ENCODE results near the gene WDFY4.
A peak's percentile ranks its signal among the peaks of the same experiment; 100 is the strongest.

WDFY4 gene

DNA sequence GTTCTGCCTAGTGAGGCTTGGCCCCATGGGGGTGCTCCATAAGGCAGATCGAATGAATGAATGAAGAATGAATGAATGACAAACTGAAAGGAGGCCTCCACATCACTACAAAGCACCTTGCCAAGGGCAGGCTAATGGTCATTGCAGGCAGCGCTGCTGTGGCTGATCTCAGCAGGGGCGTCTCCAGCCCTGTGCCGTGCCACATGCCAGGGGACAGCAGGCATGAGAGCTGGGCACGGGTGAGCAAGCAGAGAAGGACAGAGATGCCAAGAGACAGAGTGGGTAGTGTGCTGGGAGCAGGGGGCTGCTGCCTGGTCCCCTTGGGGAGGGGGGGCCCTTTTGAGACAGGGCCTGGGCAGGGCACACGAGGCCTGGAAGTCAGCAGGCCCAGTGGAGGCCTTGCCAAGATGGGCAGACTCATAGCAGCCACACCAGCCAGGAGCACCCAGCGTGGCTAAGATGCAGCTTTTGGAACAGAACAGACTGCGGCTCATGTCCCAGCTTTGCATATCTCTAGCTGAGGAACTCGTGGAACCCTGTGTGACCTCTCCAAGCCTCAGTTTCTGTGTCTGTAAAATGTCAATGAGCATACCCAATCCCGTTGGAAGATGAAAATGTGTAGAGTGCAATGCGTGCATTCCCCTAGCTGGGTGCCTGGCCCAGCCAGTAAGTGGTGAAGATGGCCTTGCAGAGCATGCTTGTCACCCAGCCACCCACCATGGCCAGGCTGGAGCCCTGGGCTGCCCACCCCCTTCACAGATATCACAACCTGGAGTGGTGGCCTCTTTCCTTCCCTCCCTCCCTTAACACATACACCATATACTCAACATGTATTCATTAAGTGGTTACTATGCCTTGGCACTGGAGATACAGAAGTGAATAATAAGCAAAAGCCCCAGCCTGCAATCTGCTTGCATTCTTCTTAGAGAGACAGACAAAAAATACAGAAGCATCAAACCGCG is 316.0 kb downstream of the WDFY4 start:
- peaks cover 32% of the 10 kb centered on the region for H3K27me3 Mint-ChIP-seq (ENCODE audit: low read depth, poor library complexity)

DNA sequence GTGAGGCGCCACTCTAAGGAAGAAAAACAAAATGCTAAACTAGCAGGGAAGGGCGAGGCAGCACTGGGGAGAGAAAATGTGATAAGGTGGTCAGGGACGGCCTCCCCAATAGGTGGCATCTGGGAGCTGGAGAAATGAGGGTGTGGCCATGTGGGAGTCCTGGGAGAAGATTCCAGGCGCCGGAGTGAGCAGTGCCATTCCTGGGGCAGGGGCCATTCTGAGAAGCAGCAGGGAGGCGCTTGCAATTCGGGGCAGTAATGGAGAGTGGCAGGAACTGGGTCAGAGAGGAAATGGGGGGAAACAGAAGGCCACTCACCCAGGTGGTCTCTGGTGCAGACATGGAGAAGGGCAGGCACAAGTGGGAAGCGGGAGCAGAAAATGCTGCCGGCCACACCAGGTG is 316.7 kb downstream of the WDFY4 start:
- H3K27me3 Mint-ChIP-seq (ENCODE audit: low read depth, poor library complexity): peaks cover 26% of the 10 kb centered on the region
- DNase-seq: peak; percentile 25
- peak overlapping the region; percentile 39 for H3K4me3 Mint-ChIP-seq
- peaks cover 15% of the 10 kb centered on the region for H3K9me3 Mint-ChIP-seq
- H3K27ac Mint-ChIP-seq: peak overlapping the region; percentile 10
- peaks cover 29% of the 10 kb centered on the region for H3K4me1 Mint-ChIP-seq
- TF ChIP-seq, protein P1, sequence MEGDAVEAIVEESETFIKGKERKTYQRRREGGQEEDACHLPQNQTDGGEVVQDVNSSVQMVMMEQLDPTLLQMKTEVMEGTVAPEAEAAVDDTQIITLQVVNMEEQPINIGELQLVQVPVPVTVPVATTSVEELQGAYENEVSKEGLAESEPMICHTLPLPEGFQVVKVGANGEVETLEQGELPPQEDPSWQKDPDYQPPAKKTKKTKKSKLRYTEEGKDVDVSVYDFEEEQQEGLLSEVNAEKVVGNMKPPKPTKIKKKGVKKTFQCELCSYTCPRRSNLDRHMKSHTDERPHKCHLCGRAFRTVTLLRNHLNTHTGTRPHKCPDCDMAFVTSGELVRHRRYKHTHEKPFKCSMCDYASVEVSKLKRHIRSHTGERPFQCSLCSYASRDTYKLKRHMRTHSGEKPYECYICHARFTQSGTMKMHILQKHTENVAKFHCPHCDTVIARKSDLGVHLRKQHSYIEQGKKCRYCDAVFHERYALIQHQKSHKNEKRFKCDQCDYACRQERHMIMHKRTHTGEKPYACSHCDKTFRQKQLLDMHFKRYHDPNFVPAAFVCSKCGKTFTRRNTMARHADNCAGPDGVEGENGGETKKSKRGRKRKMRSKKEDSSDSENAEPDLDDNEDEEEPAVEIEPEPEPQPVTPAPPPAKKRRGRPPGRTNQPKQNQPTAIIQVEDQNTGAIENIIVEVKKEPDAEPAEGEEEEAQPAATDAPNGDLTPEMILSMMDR (IDR thresholded peaks at IDR 0.05): no peak
- no peaks in the 10 kb centered on the region for H3K36me3 Mint-ChIP-seq (ENCODE audit: low read depth)

More for the DNA sequence above, 316.0 kb downstream of the WDFY4 start:
- Mint-ChIP-seq H3K4me3 (peak overlapping the region; percentile 39), H3K27ac (peak overlapping the region; percentile 28), H3K36me3 (ENCODE audit: low read depth) (no peaks in the 10 kb centered on the region), H3K9me3 (peaks cover 18% of the 10 kb centered on the region), H3K4me1 (peaks cover 27% of the 10 kb centered on the region)
- TF ChIP-seq, protein P1 (IDR thresholded peaks at IDR 0.05): no peak
- DNase-seq: no peak

DNA sequence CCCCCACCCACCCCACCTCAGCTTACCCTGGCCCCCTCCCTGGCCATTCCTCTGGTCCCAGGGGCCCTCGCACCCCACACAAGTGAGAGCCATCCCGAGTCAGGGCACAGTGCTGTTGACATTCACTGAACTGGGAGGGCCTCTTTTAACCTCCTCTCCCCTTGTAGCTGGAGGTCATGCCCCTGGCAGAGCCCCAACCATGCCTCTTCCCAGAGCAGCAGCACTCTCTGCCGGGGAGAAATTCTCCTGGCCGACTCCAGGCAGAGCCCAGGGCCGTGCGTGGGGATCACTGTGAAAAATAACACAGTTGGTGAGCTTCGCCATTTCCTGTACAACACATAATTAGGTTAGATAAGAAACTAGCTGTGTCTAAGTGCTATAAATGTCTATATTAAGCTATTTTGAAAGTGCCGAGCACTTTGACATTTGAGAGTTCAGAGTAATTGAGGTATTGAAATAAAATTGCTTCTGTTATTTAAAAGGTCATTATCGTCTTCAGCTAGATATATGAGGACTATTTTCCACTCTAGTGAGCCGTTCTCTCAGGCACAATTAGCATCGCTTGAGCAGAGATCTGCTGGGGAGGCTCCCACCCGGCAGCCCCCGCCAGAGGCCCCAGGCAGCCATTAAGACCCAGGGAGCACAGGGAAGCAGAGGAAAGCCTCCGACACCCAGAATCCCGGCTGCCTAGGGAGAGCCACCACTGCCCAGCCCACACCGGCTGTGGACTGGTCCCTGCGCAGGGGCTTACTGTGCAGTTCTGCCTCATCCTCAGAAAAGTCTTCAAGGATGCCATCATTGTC is 317.4 kb downstream of the WDFY4 start:
- H3K9me3 Mint-ChIP-seq: peaks cover 15% of the 10 kb centered on the region
- H3K27ac Mint-ChIP-seq: peak overlapping the region; percentile 41
- H3K4me1 Mint-ChIP-seq: peaks cover 35% of the 10 kb centered on the region
- no peaks in the 10 kb centered on the region for H3K36me3 Mint-ChIP-seq (ENCODE audit: low read depth)
- peak; percentile 44 for DNase-seq
- H3K4me3 Mint-ChIP-seq: no peak overlapping the region
- H3K27me3 Mint-ChIP-seq (ENCODE audit: low read depth, poor library complexity): peaks cover 23% of the 10 kb centered on the region
- TF ChIP-seq, protein P1 (IDR thresholded peaks at IDR 0.05): no peak

DNA sequence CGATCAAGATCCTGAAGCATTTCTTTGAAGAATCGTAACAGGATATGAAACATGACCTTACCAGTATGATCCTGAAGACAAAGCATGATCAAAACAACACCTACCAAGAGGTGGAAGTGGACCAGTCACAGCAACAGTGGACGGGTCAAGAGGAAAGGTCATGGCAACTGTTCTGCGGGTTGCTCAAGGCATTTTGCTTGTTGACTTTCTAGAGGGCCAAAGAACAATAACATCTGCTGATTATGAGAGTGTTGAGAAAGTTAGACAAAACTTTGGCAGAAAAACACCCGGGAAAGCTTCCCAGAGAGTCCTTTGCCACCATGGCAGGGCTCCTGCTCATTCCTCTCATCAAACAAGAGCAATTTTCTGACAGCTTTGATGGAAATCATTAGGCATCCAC is 320.6 kb downstream of the WDFY4 start:
- Mint-ChIP-seq H3K4me3 (no peak overlapping the region), H3K27me3 (ENCODE audit: low read depth, poor library complexity) (peaks cover 7% of the 10 kb centered on the region), H3K9me3 (peaks cover 10% of the 10 kb centered on the region), H3K27ac (no peak overlapping the region), H3K36me3 (ENCODE audit: low read depth) (no peaks in the 10 kb centered on the region), H3K4me1 (peaks cover 54% of the 10 kb centered on the region)
- TF ChIP-seq, protein P1 (IDR thresholded peaks at IDR 0.05): no peak
- no peak for DNase-seq

DNA sequence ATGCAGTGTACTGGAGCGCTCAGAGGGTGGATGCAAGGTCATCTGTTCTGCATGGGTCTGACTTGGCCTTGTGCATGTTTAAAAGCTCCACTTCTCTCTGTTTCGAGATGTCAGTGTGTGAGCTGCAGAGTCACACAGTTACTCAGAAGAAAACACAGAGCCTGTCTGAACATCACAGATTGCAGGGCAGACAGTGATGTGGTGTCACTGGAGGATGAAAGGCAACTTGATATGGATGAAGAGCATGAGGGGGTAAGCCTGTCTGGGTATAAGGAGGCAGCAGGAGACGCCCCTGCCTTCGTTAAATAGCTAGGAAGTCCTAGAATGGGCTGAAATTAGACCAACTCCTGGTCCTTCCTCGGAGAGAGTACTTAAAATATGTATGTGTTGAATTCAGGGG is 322.5 kb downstream of the WDFY4 start:
- Mint-ChIP-seq H3K27me3 (ENCODE audit: low read depth, poor library complexity) (peaks cover 10% of the 10 kb centered on the region), H3K9me3 (peaks cover 10% of the 10 kb centered on the region), H3K4me3 (no peak overlapping the region), H3K27ac (no peak overlapping the region), H3K36me3 (ENCODE audit: low read depth) (no peaks in the 10 kb centered on the region), H3K4me1 (peaks cover 40% of the 10 kb centered on the region)
- TF ChIP-seq, protein P1 (IDR thresholded peaks at IDR 0.05): no peak
- DNase-seq: no peak
